K562 (cell line): ENCODE results near the gene NBEAL2. TPM values are rescaled to one million over a fixed set of nuclear protein-coding genes. Genes with fewer than 3 reads are reported as not detected.

Experiments
- CBX1 ChIP-seq: sonication (generic); IDR thresholded peaks from 2 replicates; pipeline ENCODE4 v1.6.1; 2016; ENCODE audit warnings: antibody characterized with exemption, low read depth, mild to moderate bottlenecking
- GABPB1 ChIP-seq: sonication (generic); formaldehyde crosslinking; IDR thresholded peaks from 2 replicates; pipeline ENCODE4 v1.8.0; 2022; ENCODE audit warnings: mild to moderate bottlenecking, missing genetic modification reagents
- GATAD2A ChIP-seq: fragments of 450-650 bp; IDR thresholded peaks from 2 replicates; pipeline ENCODE4 v1.6.1; 2017
- MAZ ChIP-seq, 2 experiments: fragments of 450-650 bp in 1 of 2; sonication (generic) in 1 of 2; formaldehyde crosslinking; IDR thresholded peaks in 1 of 2; conservative IDR thresholded peaks in 1 of 2; 2 replicates each; pipeline versions ENCODE4 v1.4.0 to v1.5.0; 2020; ENCODE audit warnings: mild to moderate bottlenecking in 1 of 2, missing genetic modification reagents in 1 of 2
- MED1 ChIP-seq: sonication (generic); formaldehyde crosslinking; IDR thresholded peaks from 2 replicates; pipeline ENCODE4 v1.8.1; 2023; ENCODE audit warnings: missing genetic modification reagents, borderline replicate concordance
- REST ChIP-seq, 2 experiments: fragments of 450-650 bp; formaldehyde crosslinking in 1 of 2; IDR thresholded peaks; 2 replicates each; pipeline versions ENCODE4 v1.4.0 to v1.6.1; 2014 to 2020; ENCODE audit warnings: mild to moderate bottlenecking in 2 of 2, borderline replicate concordance in 1 of 2, low read depth in 1 of 2
- SIN3B ChIP-seq: fragments of 450-650 bp; IDR thresholded peaks from 2 replicates; pipeline ENCODE4 v1.6.1; 2017; ENCODE audit warnings: low read depth, mild to moderate bottlenecking, moderate library complexity
- TFAP4 ChIP-seq: sonication (generic); formaldehyde crosslinking; IDR thresholded peaks from 2 replicates; pipeline ENCODE4 v1.8.0; 2022; ENCODE audit warnings: missing genetic modification reagents, mild to moderate bottlenecking, moderate library complexity, borderline replicate concordance
- USF2 ChIP-seq: sonication (generic); formaldehyde crosslinking; IDR thresholded peaks from 2 replicates; pipeline ENCODE4 v1.5.0; 2020; ENCODE audit warnings: missing genetic modification reagents
- polyA plus RNA-seq, 8 experiments: library from polyadenylated mRNA; depleted of rRNA in 4 of 8; stranded (reverse) in 5 of 8; unstranded in 3 of 8; fragments of >200 nt; fragmentation: Nextera tagmentation in 2 of 8; fragmentation: Illumina TruSeq in 1 of 8; extraction: Ambion mirVana in 2 of 8; extraction: Trizol in 1 of 8; gene quantifications; 2 replicates each; pipeline versions ENCODE4 v1.2.1 to v1.2.3, GENCODE V29; 2011 to 2014; ENCODE audit warnings: inconsistent platforms in 1 of 8, missing spikeins in 1 of 8
- total RNA-seq, 7 experiments: library from RNA; depleted of rRNA in 6 of 7; stranded (reverse); fragments of >200 nt in 6 of 7; fragmentation: Illumina TruSeq in 2 of 7; extraction: Trizol in 2 of 7; gene quantifications; 2 replicates each; pipeline versions ENCODE4 v1.2.1 to v1.2.3, GENCODE V29; 2011 to 2021; ENCODE audit warnings: low replicate concordance in 1 of 7
- TF ChIP-seq, protein P1 (sequence below): sonication (generic); formaldehyde crosslinking; IDR thresholded peaks from 2 replicates; pipeline ENCODE4 v1.8.1; 2023; ENCODE audit warnings: mild to moderate bottlenecking, missing genetic modification reagents
- TF ChIP-seq, protein P2 (sequence below): fragments of 200-800 bp; sonication (Bioruptor generic); IDR thresholded peaks from 2 replicates; pipeline ENCODE4 v1.6.1; 2017; ENCODE audit warnings: missing genetic modification characterization, missing compliant biosample characterization

The NBEAL2 gene
- total and polyA plus RNA-seq, 9 of the 15 experiments (the other 6 are each of a cell fraction or from before 2014, with no cell fraction given), result 0.06 to 114 (median 29.6) TPM

DNA sequence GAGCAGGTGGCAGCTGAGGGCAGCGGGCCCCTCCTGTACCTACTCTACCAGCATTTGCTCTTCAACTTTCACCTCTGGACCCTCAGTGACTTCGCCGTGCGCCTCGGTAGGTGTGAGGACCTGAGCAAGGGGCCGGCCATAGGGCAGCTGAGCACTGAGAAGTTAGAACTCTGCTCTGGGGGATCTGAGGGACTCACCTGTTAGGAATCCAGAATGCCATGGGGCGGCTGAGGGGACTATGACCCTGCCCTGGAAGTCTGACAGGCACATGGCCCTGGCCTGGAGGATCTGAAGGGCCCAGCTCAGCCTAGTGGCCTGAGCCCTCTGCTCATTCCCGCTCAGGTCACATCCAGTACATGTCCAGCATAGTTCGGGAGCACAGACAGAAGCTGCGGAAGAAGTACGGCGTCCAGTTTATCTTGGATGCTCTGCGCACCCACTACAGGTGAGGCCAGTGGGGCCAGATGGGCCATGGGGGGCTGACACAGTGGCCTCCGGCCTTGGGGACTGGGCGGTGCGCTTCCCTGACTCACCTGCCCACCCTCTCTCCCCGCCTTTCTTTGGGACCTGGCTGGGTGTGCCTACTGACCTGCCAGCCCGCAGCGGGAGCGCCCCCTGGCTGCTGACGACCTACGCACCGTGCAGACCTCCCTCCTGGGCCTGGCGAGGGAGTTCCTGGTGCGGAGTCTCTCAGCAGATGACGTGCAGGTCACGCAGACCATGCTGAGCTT, 18.8 kb downstream of the NBEAL2 start (continued):
- peak; percentile 62; the same call in 1 of the 2 replicates for TF ChIP-seq TFAP4
- TF ChIP-seq, protein P1, sequence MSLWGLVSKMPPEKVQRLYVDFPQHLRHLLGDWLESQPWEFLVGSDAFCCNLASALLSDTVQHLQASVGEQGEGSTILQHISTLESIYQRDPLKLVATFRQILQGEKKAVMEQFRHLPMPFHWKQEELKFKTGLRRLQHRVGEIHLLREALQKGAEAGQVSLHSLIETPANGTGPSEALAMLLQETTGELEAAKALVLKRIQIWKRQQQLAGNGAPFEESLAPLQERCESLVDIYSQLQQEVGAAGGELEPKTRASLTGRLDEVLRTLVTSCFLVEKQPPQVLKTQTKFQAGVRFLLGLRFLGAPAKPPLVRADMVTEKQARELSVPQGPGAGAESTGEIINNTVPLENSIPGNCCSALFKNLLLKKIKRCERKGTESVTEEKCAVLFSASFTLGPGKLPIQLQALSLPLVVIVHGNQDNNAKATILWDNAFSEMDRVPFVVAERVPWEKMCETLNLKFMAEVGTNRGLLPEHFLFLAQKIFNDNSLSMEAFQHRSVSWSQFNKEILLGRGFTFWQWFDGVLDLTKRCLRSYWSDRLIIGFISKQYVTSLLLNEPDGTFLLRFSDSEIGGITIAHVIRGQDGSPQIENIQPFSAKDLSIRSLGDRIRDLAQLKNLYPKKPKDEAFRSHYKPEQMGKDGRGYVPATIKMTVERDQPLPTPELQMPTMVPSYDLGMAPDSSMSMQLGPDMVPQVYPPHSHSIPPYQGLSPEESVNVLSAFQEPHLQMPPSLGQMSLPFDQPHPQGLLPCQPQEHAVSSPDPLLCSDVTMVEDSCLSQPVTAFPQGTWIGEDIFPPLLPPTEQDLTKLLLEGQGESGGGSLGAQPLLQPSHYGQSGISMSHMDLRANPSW (CRISPR knock-in tag), result 0 out of 2 replicates have a peak, but pooled peaks have one; percentile 11
- peak; percentile 7 to 65; a peak in 2 of 4 replicates for TF ChIP-seq MAZ (CRISPR knock-in tag; conservative IDR thresholded peaks at IDR 0.05 in 1 of 2, IDR thresholded peaks at IDR 0.05 in 1 of 2)
- no peak for TF ChIP-seq MED1 (CRISPR knock-in tag)
- TF ChIP-seq CBX1, result peak; percentile 55; the same call in 1 of the 2 replicates
- no peak for TF ChIP-seq USF2 (CRISPR knock-in tag)
- no peak for TF ChIP-seq GATAD2A
- TF ChIP-seq, protein P2, sequence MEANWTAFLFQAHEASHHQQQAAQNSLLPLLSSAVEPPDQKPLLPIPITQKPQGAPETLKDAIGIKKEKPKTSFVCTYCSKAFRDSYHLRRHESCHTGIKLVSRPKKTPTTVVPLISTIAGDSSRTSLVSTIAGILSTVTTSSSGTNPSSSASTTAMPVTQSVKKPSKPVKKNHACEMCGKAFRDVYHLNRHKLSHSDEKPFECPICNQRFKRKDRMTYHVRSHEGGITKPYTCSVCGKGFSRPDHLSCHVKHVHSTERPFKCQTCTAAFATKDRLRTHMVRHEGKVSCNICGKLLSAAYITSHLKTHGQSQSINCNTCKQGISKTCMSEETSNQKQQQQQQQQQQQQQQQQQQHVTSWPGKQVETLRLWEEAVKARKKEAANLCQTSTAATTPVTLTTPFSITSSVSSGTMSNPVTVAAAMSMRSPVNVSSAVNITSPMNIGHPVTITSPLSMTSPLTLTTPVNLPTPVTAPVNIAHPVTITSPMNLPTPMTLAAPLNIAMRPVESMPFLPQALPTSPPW (CRISPR knock-in tag), result peak; percentile 40; the same call in 1 of the 2 replicates
- peak; percentile 95 for TF ChIP-seq REST (IDR thresholded peaks at IDR 0.05; ENCODE audit: borderline replicate concordance)
- TF ChIP-seq REST (CRISPR knock-in tag; IDR thresholded peaks at IDR 0.05; ENCODE audit: low read depth), result no peak
- peak; percentile 72; the same call in 1 of the 2 replicates for TF ChIP-seq GABPB1 (CRISPR knock-in tag)
- 0 out of 2 replicates have a peak, but pooled peaks have one; percentile 28 for TF ChIP-seq SIN3B
